Bone marrow (tissue), 2 donors: ENCODE measurements around the gene MAGEB1.

ENCODE experiments used
- DNase-seq, 2 donors: peaks; one replicate each; lab custom pipeline; 2025; lab: John Stamatoyannopoulos, UW

Gene MAGEB1, protein sequence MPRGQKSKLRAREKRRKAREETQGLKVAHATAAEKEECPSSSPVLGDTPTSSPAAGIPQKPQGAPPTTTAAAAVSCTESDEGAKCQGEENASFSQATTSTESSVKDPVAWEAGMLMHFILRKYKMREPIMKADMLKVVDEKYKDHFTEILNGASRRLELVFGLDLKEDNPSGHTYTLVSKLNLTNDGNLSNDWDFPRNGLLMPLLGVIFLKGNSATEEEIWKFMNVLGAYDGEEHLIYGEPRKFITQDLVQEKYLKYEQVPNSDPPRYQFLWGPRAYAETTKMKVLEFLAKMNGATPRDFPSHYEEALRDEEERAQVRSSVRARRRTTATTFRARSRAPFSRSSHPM

DNA sequence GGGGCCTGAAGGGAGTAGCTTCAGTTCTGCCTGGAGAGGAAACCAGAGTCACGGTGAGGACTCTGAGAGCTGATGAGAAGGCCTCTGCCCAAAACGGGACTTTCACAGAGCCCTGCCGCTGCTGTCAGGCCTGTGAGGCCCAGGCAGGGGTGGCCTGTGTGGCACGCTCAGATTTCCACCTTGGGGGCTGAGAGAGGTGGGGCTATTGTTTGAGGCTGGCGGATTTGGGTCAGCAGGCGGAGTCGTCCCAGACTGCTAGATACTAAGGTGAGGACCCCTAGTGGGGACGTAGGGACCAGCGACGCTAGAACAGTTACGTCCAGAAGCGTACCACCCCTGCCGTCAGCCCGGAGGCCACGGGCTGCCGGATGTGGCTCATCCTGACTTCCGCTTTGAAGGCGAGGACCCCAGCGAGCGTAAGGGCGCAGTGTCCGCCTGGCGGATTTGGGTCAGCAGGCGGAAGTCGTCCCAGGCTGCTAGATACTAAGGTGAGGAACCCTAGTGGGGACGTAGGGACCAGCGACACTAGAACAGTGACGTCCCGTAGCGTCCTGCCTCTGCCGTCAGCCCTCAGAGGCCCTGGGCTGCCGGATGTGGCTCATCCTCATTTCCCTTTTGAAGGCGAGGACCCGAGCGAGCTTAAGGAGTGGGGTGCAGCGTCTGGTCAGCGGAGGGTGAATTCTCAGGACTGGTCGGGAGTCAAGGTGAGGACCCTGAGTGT, at the start of gene MAGEB1:
TSS of gene MAGEB1 (plus strand) at position 378 of the 721 bp plus-strand sequence. CDS start 3,348 bp downstream, outside the sequence.
- DNase-seq, result no peak

DNA sequence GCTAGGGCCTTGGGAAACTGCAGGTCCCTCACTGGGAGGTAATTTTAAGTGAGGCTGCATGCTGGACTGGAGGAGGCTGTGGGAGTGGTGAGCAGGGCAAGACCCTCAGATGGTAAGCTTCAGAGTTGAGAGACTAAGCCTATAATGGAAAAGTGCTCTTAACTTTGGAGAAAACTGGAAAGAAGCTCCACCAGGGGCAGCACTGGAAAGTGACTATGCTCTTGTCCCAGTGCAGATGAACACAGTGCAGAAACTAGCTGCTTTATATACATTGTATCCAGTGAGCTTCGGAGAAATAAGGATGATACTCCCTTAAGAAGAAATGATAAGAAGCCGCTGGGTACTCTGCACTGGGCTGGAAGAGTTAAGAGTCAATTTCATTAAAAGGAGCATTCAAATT, 34.8 kb upstream of the MAGEB1 start:
- no peak for DNase-seq

DNA sequence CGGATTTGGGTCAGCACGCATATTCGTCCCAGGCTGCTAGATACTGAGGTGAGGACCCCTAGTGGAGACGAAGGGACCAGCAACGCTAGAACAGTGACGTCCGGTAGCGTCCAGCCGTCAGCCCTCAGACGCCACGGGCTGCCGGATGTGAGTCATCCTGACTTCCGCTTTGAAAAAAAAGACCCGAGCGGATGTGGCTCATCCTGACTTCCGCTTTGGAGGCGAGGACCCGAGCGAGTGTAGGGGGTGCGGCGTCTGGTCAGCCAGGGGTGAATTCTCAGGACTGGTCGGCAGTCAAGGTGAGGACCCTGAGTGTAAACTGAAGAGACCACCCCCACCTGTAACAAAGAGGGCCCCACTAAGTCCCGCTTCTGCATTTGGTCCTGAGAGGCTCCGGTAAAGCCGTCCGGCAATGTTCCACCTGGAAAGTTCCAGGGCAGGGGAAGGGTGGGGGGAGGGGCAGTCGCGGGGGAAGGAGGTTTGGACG, 31.5 kb upstream of the MAGEB1 start, which contains the start of gene MAGEB2:
TSS of gene MAGEB2 (plus strand) at position 207 of the 487 bp plus-strand sequence. CDS start 3,018 bp downstream, outside the sequence.
- no peak for DNase-seq

DNA sequence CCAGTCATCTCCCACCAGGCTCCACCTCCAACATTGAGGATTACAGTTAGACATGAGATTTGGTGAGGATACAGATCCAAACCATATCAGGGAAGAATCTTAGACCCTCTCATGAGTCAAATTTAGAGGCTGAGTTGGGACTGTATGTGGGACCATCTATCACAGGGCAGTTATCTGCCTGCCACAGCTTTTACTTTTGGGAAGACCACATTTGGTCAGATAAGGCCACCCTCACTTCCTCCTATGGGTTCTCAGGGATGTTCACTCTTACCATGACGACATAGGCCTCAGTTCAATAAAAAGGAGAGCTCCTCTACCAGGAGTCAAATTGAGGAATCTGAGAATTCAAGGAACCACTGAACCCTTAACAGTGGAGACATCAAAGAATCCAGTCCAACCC, 29.5 kb upstream of the MAGEB1 start:
- DNase-seq, result no peak

DNA sequence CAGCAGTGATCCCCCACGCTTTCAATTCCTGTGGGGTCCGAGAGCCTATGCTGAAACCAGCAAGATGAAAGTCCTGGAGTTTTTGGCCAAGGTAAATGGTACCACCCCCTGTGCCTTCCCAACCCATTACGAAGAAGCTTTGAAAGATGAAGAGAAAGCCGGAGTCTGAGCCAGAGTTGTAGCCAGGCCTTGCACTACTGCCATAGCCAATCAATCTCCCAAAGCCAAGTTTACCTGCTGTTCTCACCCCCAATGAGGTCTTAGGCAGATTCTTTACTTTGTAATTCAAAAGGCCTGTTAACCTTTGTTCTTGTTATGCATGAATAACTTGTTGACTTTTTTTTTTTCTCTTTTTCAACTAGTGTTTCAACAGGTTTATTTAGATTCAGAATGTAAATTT, 27.6 kb upstream of the MAGEB1 start:
- DNase-seq, result no peak

DNA sequence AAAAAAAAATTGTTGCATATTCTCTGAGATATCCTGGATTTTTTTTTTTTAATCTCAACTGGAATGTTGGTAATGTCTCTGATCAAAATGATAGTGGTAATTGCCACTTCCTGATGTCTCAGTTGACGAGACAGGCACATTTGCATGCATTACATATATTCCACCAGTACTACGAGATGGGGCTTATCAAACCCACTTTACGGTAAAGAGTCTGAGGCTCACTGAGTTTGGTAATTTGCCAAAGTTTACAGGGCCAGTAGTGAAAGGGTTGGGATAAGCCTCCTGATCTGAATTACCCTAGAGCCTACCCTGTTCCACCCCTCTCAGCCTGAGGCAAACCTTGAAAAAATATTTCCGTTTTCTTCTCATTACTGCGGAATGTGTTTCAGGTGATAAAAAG, 26.3 kb upstream of the MAGEB1 start:
- DNase-seq, result no peak

DNA sequence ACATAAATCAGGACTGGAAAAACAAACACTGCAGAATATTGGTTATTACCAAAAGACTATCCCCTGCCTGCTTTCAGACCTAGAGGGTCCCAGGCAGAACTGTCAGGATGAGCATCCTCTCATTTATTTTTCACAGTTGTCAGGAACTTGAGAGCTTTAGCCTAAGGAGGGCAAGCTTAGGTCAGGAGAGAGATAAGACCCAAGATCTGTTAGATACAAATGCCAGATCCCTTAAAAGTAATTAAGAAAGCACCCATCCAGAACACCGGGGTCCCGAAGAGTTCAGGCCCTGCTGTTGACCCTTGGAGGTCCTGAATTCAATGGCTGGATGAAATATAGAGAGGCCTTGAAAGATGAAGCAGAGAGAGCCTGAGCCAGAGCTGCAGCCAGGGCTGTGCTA, 22.4 kb upstream of the MAGEB1 start:
- no peak for DNase-seq

DNA sequence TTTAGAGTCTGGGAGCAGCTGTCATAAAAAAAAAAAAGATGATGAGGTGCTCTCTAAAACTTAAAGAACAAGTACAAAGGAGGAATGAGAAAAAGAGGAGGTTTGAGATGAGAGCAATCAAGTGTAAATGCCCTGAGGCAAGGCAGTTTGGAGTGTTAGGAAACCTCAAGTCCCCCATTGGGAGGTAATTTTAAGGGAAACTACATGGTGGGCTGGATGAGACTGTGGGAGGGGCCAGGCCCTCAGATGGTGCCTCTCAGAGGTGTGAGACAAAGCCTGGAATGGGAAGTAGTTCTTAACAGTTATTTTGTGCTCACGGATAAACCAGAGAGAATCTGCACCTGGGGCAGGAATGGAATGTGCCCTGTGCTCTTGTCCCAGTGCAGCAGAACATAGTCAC, 18.4 kb upstream of the MAGEB1 start:
- DNase-seq, result no peak

DNA sequence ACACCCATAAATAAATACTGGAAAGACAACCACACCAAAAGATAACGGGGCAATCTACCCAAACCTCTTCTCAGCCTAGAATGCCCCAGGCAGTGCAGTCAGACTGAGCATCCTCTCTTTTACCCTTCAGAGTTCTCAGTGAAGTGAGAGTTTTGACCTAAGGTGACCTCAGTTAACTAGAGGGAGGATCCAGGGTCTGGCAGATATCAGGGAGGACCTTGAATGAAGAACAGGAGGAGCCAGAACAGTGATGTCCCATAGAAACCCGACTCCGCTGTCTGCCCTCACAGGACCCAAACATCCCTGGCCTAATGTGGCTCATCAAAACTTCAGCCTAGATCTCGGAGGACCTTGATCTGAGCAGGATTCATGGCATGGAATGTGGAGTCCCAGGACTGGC, 16.6 kb upstream of the MAGEB1 start, which contains the start of gene MAGEB3:
TSS of gene MAGEB3 (plus strand) at position 263 of the 400 bp plus-strand sequence. CDS start 5,268 bp downstream, outside the sequence.
- DNase-seq, result no peak

DNA sequence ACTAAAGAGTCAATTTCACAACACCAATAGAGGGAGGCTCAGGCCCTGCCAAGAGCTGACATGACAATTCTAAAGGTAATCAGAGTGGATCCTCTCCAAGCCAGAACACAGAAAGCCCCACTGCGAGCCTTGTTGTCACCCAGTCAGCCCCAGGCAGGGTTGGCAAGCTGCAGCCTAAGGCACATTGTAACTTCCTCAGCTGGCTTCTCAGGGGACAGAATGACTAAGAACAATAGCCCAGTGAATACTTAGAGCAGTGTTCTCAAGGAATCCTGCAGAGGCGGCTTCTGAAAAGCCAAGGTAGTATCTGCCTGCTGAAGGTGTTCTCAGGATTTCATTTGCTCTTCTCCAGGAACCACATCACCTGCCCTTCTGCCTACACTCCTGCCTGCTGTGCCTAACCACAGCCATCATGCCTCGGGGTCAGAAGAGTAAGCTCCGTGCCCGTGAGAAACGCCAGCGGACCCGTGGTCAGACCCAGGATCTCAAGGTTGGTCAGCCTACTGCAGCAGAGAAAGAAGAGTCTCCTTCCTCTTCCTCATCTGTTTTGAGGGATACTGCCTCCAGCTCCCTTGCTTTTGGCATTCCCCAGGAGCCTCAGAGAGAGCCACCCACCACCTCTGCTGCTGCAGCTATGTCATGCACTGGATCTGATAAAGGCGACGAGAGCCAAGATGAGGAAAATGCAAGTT, 5.1 kb upstream of the MAGEB1 start, which contains the start of gene MAGEB4:
TSS of gene MAGEB4 (plus strand) at position 277 of the 692 bp plus-strand sequence. CDS start at position 413, 136 bp downstream.
- no peak for DNase-seq

DNA sequence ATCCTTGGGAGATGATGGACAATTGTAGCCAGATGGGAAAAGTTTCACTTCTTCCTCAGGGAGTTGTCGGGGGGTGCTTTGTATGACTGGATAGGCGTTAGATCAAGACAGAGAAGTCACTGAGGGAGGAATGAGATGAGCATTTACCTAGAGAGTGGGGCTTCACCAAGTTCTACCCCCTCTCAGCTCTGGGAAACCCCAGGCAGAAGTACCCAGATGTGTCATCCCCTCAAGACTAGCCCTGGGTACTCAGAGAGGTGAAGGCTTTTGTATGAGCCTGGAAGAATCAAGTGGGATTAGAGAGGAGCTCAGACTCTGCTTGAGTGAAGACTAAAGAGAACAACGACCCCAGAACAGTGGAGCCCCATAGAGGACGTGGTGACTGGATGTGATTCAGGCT, 1.9 kb downstream of the MAGEB1 start:
- DNase-seq, result no peak

DNA sequence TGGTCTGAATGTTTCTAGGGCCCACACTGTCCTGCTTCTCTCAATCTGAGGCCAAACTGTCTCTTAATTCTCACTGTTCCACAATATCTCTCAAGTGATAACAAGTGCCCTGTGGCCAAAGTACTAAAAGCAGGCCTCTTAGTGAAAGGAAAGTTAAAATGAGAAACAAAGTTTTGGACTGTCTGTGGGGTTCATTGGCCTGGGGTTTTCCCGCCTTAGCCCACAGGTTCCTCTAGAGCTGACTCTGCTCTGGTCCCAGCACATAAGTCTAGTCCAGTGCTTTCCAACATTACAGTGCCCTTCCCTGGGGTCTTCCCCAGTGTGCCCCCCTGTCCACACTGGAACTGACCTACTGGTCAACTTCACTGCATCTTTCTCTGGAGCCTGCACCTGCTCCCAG, 6.3 kb downstream of the MAGEB1 start:
- no peak for DNase-seq

DNA sequence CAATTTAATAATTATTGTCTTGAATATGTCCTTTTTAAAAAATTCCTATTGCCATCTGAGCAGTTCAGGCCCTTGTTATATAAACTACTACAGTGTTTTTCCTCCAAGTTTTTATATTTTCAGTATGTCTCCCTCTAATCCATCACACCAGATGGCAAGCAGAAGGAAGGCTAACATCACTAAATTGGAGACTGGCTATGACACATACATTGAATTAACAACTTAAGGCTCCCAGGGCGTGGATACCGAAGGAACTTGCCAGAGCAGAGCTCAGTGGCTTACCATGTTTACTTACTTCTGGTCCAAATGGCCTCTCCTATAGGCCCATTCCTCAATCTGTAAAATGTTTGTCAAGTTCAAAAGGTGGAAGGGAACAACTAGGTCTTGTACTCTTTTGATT, 13.0 kb downstream of the MAGEB1 start:
- DNase-seq, result no peak

DNA sequence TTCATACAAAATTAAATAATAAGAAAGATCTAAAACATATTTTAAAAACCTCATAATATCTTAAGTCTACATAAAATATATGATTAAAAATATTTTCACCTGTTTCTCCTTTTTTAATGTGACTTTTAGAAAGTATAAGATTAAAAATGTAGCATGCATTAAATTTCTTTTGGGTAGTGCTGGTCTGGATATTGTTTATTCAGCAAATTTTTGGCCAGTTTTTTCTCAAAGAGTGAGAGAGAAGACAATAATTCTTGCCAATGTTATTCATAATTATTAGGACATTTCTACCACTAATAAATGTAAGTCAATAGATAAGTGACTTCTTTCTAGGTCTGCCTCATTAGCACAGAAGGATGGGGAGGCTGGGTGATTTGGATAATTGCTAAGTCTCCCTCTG, 14.1 kb downstream of the MAGEB1 start:
- no peak for DNase-seq

DNA sequence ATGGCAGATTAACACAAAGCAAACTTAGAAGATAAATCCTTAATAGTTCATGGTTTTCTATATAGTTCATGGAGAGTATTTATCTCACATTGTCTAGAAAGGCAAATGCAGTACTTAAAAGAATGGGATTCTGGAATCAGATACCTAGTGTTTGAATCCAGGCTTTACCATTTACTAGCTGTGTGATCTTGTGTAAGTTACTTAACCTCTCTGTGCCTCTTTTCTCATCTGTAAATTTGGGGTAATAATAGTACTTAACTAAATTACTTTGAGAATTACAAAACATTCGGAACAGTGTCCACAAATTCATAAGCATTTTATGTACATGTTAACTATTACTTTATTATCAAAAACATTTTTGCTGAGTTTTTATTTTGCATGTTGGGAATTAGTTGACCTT, 15.8 kb downstream of the MAGEB1 start:
- no peak for DNase-seq

DNA sequence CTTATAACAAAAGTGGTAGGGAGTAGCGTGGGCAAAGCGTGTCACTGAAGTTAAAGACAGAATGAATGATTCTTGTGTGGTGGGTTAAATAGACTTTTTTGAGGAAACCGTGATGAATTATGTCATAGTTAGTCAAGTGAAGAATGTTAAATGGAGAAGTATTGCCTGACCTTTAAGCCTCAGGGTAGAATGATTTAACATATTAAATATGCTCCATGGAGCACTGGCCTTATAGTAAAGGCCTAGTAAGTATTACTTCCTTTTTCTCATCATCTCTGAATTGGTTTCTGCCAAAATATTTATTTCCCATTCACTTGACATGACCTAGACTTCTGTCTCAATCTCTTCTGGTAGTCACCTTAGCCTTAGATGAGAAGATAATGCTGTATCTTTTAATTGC, 23.7 kb downstream of the MAGEB1 start:
- no peak for DNase-seq

DNA sequence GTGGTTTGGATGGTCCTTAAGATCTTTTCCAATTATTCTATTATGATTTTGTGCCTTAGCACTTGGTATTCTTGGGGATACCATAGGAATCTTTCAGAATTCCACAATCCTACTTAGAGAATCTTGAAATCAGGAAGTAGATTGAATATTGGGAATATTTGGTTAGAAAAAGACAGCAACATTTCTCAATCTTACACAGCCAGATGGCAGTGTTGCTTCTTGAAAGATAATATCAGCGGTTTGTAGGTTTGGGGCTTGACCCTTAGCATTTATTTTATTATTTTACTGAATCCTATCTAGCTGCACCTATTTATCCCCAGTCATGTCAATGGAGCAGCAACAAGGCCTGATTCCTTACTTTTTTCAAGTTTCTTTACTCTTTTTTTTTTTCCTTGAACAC, 28.6 kb downstream of the MAGEB1 start:
- DNase-seq, result no peak

DNA sequence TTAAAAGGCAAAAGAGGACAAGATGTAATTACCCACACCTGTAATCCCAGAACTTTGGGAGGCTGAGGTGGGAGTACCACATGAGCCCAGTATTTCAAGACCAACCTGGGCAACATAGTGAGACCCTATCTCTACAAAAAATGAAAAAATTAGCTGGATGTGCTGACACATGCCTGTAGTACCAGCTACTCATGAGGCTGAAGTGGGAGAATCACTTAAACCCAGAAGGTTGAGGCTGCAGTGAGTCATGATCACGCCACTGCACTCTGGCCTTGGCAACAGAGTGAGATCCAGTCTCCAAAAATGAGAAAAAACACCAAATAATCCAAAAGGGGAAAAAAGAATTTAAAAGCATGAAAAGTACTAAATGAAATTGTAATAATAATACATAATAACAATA, 31.4 kb downstream of the MAGEB1 start:
- no peak for DNase-seq

DNA sequence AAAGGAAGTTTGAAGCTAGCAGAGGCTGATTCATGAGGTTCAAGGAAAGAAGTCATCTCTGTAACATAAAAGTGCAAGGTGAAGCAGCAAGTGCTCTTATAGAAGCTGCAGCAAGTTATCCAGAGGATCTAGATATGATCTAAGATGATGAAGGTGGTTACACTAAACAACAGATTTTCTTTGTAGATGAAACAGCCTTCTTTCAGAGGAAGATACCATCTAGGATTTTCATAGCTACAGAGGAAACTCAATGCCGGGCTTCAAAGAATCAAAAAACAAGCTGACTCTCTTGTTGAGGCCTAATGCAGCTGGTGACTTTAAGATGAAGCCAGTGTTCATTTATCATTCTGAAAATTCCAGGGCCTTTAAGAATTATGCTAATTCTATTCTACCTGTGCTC, 33.5 kb downstream of the MAGEB1 start:
- no peak for DNase-seq

DNA sequence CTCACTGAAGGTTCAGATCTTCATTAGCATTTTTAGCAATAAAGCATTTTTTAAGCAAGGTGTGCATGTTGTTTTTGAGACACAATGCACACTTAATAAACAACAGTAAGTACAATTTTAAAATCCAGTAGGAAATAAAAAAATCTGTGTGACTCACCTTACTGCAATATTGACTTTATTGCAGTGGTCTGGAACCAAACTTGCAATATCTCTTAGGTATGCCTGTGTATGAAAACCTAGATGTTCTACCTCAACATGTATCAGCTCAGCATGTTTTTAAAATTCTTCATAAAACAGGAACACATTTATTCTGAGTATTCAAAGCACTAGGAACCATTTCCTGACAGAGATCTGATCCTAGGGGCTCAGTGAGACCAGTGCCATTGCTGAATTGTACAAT, 35.6 kb downstream of the MAGEB1 start:
- DNase-seq, result no peak

DNA sequence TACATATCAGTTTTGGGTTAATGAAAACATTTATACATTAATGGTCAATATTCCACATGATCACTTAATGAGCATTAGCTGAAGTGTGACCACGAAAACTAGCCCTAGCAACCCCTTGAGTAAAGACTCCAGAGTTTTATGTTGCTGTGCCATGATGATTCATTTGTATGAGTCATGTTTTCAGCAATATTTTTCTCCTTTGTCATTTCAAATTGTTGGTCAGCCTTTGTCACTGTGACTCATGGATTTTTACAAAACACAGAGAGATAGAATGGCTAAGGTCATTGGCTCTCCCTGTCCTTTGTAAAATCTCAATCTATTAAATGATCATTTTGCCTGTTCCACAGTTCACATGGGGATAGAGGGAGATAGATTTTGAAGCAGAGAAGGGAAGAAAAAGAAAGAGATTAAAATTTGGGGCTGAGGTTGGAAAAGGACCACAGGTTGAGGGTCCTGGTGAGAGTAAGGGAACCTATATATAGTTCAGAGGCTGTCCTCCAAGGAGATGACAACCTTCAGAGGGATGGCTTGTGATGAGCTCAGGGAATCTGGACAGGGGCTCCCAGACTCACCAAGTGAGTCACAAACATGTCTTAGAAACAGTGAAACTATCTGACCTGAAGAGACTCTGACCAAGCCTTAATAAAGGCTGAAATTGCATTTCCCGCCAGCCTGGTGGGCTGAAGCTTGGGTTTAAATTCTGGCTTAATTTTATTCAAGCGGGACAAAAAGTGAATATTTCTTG, 36.7 kb downstream of the MAGEB1 start:
- DNase-seq, result no peak
